Measurements from ENCODE around the gene PCYT2.
A peak's percentile ranks its signal among the peaks of the same experiment; 100 is the strongest.
"Not testable (repeated sequence)": the region's sequence is repeated elsewhere in the genome, so short reads cannot be mapped to it uniquely, and the experiment has no call there.

PCYT2 gene

DNA sequence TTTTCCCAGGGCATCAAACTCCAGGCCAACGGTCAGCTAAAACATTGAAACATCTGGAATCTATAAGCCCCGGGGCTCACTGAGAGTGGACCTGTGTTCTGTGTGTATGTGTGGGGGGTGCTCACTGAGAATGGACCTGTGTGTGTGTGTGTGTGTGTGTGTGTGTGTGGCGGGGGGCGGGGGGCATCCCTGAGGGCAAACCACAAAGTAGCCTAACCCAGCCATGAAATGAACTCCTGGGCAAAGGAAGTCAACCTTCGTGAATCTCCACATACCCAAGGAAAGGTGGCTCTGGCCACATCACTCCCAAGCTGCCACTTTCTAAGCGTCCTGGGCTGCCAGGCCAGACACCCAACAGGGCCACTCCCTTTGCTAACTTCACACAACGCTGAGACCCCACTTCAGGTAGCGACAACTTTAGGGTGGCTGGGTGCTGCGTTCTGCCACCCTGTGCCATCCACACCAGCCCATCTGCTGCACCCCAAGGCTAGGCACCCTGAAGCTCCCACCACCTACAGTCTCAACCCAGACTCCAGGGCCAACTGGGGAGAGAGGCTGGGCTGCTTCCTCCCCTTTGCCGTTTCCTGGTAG lies 14.8 kb upstream of the PCYT2 start:
- H3K4me1 ChIP-seq (ENCODE audit: insufficient read depth, low read length): peaks cover 28% of the 10 kb centered on the region; the same call in 1 of the 2 replicates
- no peaks in the 10 kb centered on the region for H3K36me3 ChIP-seq (ENCODE audit: insufficient read depth, low read length)
- no peaks in the 10 kb centered on the region for H3K9me3 ChIP-seq (ENCODE audit: control insufficient read depth, insufficient read depth, low read length)
- H3K9ac ChIP-seq (ENCODE audit: low read depth, low read length): peak overlapping the region; percentile 66

DNA sequence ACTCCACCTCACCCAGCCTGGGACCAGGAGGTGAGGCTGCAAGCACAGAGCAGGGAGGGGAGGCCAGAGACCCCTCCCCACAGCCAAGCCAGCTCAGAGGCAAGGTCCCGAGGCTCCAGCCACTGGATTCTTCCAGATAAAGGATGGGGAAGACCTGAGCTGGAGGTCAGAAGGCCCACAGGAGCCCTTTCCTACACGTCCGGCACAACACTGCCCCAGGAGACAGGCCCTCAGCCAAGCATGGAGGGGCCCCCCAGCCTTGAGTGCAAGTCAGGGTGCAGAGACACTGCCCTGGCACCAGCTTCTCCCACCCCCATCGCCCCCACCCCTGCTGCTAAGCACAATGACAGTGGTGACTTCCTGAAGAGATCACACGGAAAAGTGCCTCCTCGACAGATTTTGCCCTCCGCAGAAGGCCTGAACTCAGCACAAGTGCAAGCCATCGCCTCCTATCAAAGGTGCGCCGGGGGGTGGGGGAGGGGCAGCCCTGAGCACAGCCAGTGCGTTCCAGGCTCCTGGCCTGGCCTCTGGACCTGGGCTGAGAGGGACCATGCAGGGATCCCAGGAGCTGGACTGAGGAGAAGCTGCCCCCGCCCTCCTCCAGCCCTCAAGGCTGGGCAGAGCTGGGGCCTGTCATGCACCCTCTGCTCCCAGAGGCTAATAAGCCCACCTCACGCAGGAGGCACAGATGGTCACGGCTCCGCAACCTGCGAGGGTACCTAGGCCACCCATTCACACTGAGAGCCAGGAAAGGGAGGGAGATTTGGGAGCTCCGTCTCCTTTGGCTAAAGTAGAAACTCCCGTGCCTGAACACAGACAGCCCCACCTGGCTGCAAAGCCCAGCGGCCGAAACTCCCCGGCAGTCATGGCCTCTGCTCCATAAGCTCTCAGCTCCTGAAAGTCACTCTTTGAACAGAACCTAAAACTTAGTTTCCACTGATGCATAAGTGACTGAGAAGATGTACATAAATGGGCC lies 13.6 kb upstream of the PCYT2 start:
- Histone ChIP-seq H3K36me3 (ENCODE audit: insufficient read depth, low read length) (no peaks in the 10 kb centered on the region; the same call in 1 of the 2 replicates), H3K9me3 (ENCODE audit: control insufficient read depth, insufficient read depth, low read length) (no peaks in the 10 kb centered on the region), H3K4me1 (ENCODE audit: insufficient read depth, low read length) (peaks cover 28% of the 10 kb centered on the region; the same call in 1 of the 2 replicates), H3K9ac (ENCODE audit: low read depth, low read length) (peak overlapping the region; percentile 59; the same call in 1 of the 2 replicates)

DNA sequence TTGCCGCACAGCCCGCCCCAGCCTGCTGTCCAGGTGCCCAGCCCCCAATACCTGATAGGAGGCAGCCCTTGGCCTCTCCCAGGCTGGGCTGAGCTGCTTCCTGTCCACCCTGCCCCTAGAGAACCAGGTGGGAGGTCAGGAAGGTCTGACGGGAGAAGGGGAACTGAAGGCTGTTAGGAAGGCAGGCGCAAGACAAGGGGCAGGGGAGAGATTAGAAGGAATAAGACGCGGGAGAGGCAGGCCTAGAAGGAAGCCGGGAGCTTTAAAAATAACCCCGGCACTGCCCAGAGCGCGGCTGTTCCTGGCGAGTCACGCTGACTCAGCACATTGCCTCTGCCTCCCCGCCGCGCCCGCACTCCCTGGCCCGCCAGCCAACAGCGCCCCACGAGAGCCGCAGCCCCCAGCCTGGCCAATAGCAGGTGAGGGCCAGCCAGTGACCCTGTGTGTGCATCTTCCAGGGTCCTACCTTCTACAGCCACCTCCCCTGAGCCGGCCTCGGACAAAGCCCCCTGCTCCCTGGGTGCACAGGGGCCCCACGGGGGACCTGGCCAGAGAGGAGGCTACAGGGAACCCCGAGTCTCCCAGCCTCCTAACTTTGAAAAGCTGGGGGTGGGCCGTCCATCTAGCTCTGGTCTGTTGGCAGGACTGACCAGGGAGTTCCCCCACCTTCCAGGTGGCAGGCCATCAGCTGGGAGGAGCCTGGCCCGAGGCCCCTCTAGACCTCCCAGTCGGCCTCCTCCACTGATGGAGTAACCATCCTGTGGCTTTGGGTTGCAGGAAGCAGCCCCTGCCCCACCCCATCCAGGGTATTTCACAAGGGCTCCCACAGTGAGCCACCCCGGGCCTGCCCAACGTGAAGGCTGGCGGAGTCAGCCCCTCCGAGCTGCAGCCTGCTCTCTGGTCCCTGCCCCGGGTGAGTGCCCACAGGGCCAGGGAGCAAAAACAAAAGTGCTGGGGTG lies 12.4 kb upstream of the PCYT2 start:
- H3K9ac ChIP-seq (ENCODE audit: low read depth, low read length): peak overlapping the region; percentile 59
- H3K36me3 ChIP-seq (ENCODE audit: insufficient read depth, low read length): peaks cover 2% of the 10 kb centered on the region; the same call in 1 of the 2 replicates
- H3K4me1 ChIP-seq (ENCODE audit: insufficient read depth, low read length): peaks cover 28% of the 10 kb centered on the region; the same call in 1 of the 2 replicates
- H3K9me3 ChIP-seq (ENCODE audit: control insufficient read depth, insufficient read depth, low read length): no peaks in the 10 kb centered on the region

GRCh38 chr17:81922566-81923301 lies 11.5 kb upstream of the PCYT2 start:
- peaks cover 2% of the 10 kb centered on the region; the same call in 1 of the 2 replicates for H3K36me3 ChIP-seq (ENCODE audit: insufficient read depth, low read length)
- H3K4me1 ChIP-seq (ENCODE audit: insufficient read depth, low read length): peaks cover 28% of the 10 kb centered on the region; the same call in 1 of the 2 replicates
- H3K9ac ChIP-seq (ENCODE audit: low read depth, low read length): peak overlapping the region; percentile 24; the same call in 1 of the 2 replicates
- no peaks in the 10 kb centered on the region for H3K9me3 ChIP-seq (ENCODE audit: control insufficient read depth, insufficient read depth, low read length)

GRCh38 chr17:81921996-81922565 lies 10.9 kb upstream of the PCYT2 start:
- peaks cover 32% of the 10 kb centered on the region for H3K4me1 ChIP-seq (ENCODE audit: insufficient read depth, low read length)
- H3K9me3 ChIP-seq (ENCODE audit: control insufficient read depth, insufficient read depth, low read length): no peaks in the 10 kb centered on the region
- peaks cover 2% of the 10 kb centered on the region; the same call in 1 of the 2 replicates for H3K36me3 ChIP-seq (ENCODE audit: insufficient read depth, low read length)
- no peak overlapping the region for H3K9ac ChIP-seq (ENCODE audit: low read depth, low read length)

- peaks cover 37% of the 10 kb centered on the region for H3K4me1 ChIP-seq (ENCODE audit: insufficient read depth, low read length)
Measured at GRCh38 chr17:81921537-81921862, 10.3 kb upstream of the PCYT2 start.

GRCh38 chr17:81920612-81921536 lies 9.7 kb upstream of the PCYT2 start:
- H3K4me1 ChIP-seq (ENCODE audit: insufficient read depth, low read length): peaks cover 34% of the 10 kb centered on the region
- no peak overlapping the region for H3K9ac ChIP-seq (ENCODE audit: low read depth, low read length)
- peaks cover 2% of the 10 kb centered on the region; the same call in 1 of the 2 replicates for H3K36me3 ChIP-seq (ENCODE audit: insufficient read depth, low read length)
- H3K9me3 ChIP-seq (ENCODE audit: control insufficient read depth, insufficient read depth, low read length): no peaks in the 10 kb centered on the region

More at GRCh38 chr17:81921537-81921862, 10.3 kb upstream of the PCYT2 start:
- Histone ChIP-seq H3K36me3 (ENCODE audit: insufficient read depth, low read length) (peaks cover 2% of the 10 kb centered on the region; the same call in 1 of the 2 replicates), H3K9ac (ENCODE audit: low read depth, low read length) (no peak overlapping the region), H3K9me3 (ENCODE audit: control insufficient read depth, insufficient read depth, low read length) (no peaks in the 10 kb centered on the region)

- Histone ChIP-seq H3K4me1 (ENCODE audit: insufficient read depth, low read length) (peaks cover 19% of the 10 kb centered on the region), H3K9ac (ENCODE audit: low read depth, low read length) (no peak overlapping the region), H3K36me3 (ENCODE audit: insufficient read depth, low read length) (peaks cover 2% of the 10 kb centered on the region; the same call in 1 of the 2 replicates), H3K9me3 (ENCODE audit: control insufficient read depth, insufficient read depth, low read length) (no peaks in the 10 kb centered on the region)
Measured at GRCh38 chr17:81918832-81919545, 7.8 kb upstream of the PCYT2 start.

GRCh38 chr17:81918333-81918669 lies 7.1 kb upstream of the PCYT2 start:
- Histone ChIP-seq H3K9ac (ENCODE audit: low read depth, low read length) (peak overlapping the region; percentile 85; the same call in 1 of the 2 replicates), H3K4me1 (ENCODE audit: insufficient read depth, low read length) (peaks cover 14% of the 10 kb centered on the region)
- H3K36me3 ChIP-seq (ENCODE audit: insufficient read depth, low read length); H3K9me3 ChIP-seq (ENCODE audit: control insufficient read depth, insufficient read depth, low read length): not testable (repeated sequence)

- H3K36me3 ChIP-seq (ENCODE audit: insufficient read depth, low read length): peaks cover 2% of the 10 kb centered on the region; the same call in 1 of the 2 replicates
- peak within 1 kb of the TSS; percentile 85 for H3K9ac ChIP-seq (ENCODE audit: low read depth, low read length)
- no peaks in the 10 kb centered on the region for H3K9me3 ChIP-seq (ENCODE audit: control insufficient read depth, insufficient read depth, low read length)
- peaks cover 12% of the 10 kb centered on the region for H3K4me1 ChIP-seq (ENCODE audit: insufficient read depth, low read length)
Measured at GRCh38 chr17:81917565-81918332, 6.5 kb upstream of the PCYT2 start, which contains the start of gene SIRT7. Gene SIRT7 (minus strand): TSS chr17:81918176. CDS start chr17:81918131, 45 bp downstream.

- Histone ChIP-seq H3K4me1 (ENCODE audit: insufficient read depth, low read length) (peaks cover 9% of the 10 kb centered on the region), H3K9ac (ENCODE audit: low read depth, low read length) (peak overlapping the region; percentile 85; the same call in 1 of the 2 replicates), H3K9me3 (ENCODE audit: control insufficient read depth, insufficient read depth, low read length) (no peaks in the 10 kb centered on the region), H3K36me3 (ENCODE audit: insufficient read depth, low read length) (peaks cover 2% of the 10 kb centered on the region; the same call in 1 of the 2 replicates)
Measured at GRCh38 chr17:81916234-81917001, 5.2 kb upstream of the PCYT2 start.
